ENCODE data around the gene TBRG1. TPM values are rescaled to one million over a fixed set of nuclear protein-coding genes. Genes with fewer than 3 reads are reported as not detected.

TBRG1 gene
- polyA plus RNA-seq, 3 donors = 39.7 to 84.7 (median 43.5) TPM

DNA sequence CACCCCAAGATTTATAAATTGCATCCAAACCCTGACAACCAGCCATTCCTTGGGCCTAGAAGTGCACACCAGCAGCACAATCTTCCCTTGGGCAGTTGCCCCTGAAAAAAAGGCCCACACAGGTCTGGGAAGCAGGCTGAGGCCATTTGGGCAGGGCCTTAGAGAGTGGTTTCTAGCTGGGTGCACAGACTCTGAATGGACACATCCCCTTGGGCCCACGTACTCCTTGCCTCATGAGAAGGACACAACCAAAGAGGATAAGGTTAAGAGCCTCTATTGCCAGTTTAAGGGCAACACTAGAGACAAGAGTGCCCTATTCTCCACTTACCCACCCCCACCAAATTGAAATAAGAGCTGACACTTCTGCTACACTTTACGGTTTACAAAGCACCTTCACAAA lies 12.4 kb upstream of the TBRG1 start:
- no peak overlapping the region for H3K4me3 Mint-ChIP-seq
- peaks cover 6% of the 10 kb centered on the region for H3K4me1 Mint-ChIP-seq

DNA sequence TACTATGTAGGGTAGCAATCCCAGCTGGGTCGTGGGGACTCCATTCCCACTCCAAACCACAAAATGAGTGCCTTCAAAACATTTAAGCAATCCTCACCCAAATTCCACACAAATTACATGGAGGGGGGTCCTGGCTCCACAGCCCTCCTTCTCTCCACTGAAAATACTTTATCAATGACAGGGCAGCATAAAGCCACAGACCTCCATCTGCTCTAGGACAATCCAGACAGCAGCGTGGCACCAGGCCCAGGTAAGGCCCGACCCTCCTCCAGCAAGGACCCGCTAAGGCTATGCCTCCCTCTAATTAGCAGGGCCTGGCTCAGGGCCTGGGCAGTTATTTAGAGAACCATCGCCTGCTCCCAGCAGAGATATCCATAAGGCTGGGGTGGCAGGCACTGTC lies 11.6 kb upstream of the TBRG1 start, which contains the start of gene PANX3:
PANX3 (plus strand) TSS at position 365 of the 400 bp plus-strand sequence. CDS start 129 bp downstream, outside the sequence.
- Histone ChIP-seq H3K9me3 (replicated peaks in 1 of 2; ENCODE audit: control insufficient read depth in 1 of 2, insufficient read depth in 1 of 2, low read length in 2 of 2) (no peaks in the 10 kb centered on the region), H3K4me1 (ENCODE audit: control insufficient read depth in 1 of 2, insufficient read depth in 2 of 2, low read length in 2 of 2) (peaks cover 3% of the 10 kb centered on the region in 2 donors), H2AFZ (ENCODE audit: insufficient read depth, low read depth, low read length, poor library complexity, severe bottlenecking) (no peak within 1 kb of the TSS), H3K9ac (ENCODE audit: insufficient read depth, low read length, poor library complexity, severe bottlenecking) (no peak within 1 kb of the TSS), H3K79me2 (ENCODE audit: insufficient read depth, low read length) (no peaks in the 10 kb centered on the region), H3K4me3 (replicated peaks in 1 of 3; ENCODE audit: low read depth in 2 of 3, low read length in 3 of 3) (no peak within 1 kb of the TSS), H3K27ac (ENCODE audit: low read depth in 1 of 2, low read length in 2 of 2) (no peak within 1 kb of the TSS), H3K4me2 (replicated peaks; ENCODE audit: extremely low read depth, low read length, poor library complexity, severe bottlenecking) (no peak within 1 kb of the TSS), H4K20me1 (ENCODE audit: insufficient read depth, low read length) (no peaks in the 10 kb centered on the region), H3K36me3 (replicated peaks in 1 of 2; ENCODE audit: control insufficient read depth in 1 of 2, insufficient read depth in 2 of 2, low read length in 2 of 2) (no peaks in the 10 kb centered on the region), H3K27me3 (ENCODE audit: control insufficient read depth in 2 of 2, insufficient read depth in 2 of 2, low read length in 2 of 2) (no peaks in the 10 kb centered on the region)
- Mint-ChIP-seq H3K27ac (no peak within 1 kb of the TSS), H3K4me1 (peaks cover under 1% of the 10 kb centered on the region), H3K36me3 (no peaks in the 10 kb centered on the region), H3K4me3 (no peak within 1 kb of the TSS), H3K27me3 (ENCODE audit: low read depth in 3 of 3) (peaks cover 0 to 7% (median 2%) of the 10 kb centered on the region in 3 donors), H3K9me3 (no peaks in the 10 kb centered on the region)
- no peak for DNase-seq
- WGBS (ENCODE audit: insufficient coverage) = 81% methylated on average over 4 of the region's 5 CpGs
- intact Hi-C loops (cut with micrococcal nuclease) = no loop called here
- no peak for TF ChIP-seq CTCF (IDR thresholded peaks at IDR 0.05)

More for the DNA sequence above, 12.4 kb upstream of the TBRG1 start:
- Histone ChIP-seq H3K4me2 (replicated peaks; ENCODE audit: extremely low read depth, low read length, poor library complexity, severe bottlenecking) (no peak overlapping the region), H4K20me1 (ENCODE audit: insufficient read depth, low read length) (no peaks in the 10 kb centered on the region), H2AFZ (ENCODE audit: insufficient read depth, low read depth, low read length, poor library complexity, severe bottlenecking) (no peak overlapping the region), H3K4me1 (ENCODE audit: control insufficient read depth in 1 of 2, insufficient read depth in 2 of 2, low read length in 2 of 2) (peaks cover 9 to 11% of the 10 kb centered on the region in 2 donors), H3K79me2 (ENCODE audit: insufficient read depth, low read length) (no peaks in the 10 kb centered on the region), H3K27me3 (ENCODE audit: control insufficient read depth in 2 of 2, insufficient read depth in 2 of 2, low read length in 2 of 2) (no peaks in the 10 kb centered on the region), H3K4me3 (replicated peaks in 1 of 3; ENCODE audit: low read depth in 2 of 3, low read length in 3 of 3) (no peak overlapping the region), H3K27ac (ENCODE audit: low read depth in 1 of 2, low read length in 2 of 2) (no peak overlapping the region), H3K9me3 (replicated peaks in 1 of 2; ENCODE audit: control insufficient read depth in 1 of 2, insufficient read depth in 1 of 2, low read length in 2 of 2) (no peaks in the 10 kb centered on the region), H3K9ac (ENCODE audit: insufficient read depth, low read length, poor library complexity, severe bottlenecking) (no peak overlapping the region), H3K36me3 (replicated peaks in 1 of 2; ENCODE audit: control insufficient read depth in 1 of 2, insufficient read depth in 2 of 2, low read length in 2 of 2) (no peaks in the 10 kb centered on the region)
- Mint-ChIP-seq H3K27ac (no peak overlapping the region), H3K9me3 (no peaks in the 10 kb centered on the region), H3K27me3 (ENCODE audit: low read depth in 3 of 3) (peaks cover 0 to 7% (median 2%) of the 10 kb centered on the region in 3 donors), H3K36me3 (no peaks in the 10 kb centered on the region)
- no peak for DNase-seq
- intact Hi-C loops (cut with micrococcal nuclease) = no loop called here
- 89% methylated on average over 1 of the region's 2 CpGs for WGBS (ENCODE audit: insufficient coverage)
- TF ChIP-seq CTCF (IDR thresholded peaks at IDR 0.05) = no peak
